GM19239 (cell line): Measurements from ENCODE around the gene VPS54.
"Not testable (repeated sequence)": the region's sequence is repeated elsewhere in the genome, so short reads cannot be mapped to it uniquely, and the experiment has no call there.

Source experiments
- DNase-seq: peaks from one replicate; pipeline ENCODE4 v3.0.0; 2011; ENCODE audit warnings: low spot score; ENCODE audit not compliant: insufficient read length
- FAIRE-seq: peaks from 2 replicates; lab custom pipeline; 2011; peaks lifted over from hg19 to GRCh38; lab: Jason Lieb, UNC

The VPS54 gene

DNA sequence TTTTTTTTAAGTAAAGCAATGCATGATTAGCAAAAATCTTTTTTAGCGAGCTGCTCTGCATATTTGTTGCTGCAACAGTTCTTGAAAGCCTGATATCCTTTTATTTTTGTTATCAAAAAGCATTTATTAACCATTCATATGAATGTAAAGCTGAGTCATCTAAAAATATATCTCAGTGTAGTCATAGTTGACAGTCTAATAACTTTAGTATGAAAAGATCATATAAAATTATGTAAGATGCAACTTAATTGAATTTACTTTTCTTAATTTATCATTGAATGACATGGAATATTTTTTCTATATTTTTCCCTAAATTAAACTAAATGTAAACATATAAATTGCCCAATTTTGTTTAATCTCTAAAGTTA, 169.0 kb downstream of the VPS54 start:
- FAIRE-seq (no peak), DNase-seq (no peak)

- FAIRE-seq (no peak), DNase-seq (no peak)
Measured at GRCh38 chr2:63849381-63850203, 169.6 kb downstream of the VPS54 start.

DNA sequence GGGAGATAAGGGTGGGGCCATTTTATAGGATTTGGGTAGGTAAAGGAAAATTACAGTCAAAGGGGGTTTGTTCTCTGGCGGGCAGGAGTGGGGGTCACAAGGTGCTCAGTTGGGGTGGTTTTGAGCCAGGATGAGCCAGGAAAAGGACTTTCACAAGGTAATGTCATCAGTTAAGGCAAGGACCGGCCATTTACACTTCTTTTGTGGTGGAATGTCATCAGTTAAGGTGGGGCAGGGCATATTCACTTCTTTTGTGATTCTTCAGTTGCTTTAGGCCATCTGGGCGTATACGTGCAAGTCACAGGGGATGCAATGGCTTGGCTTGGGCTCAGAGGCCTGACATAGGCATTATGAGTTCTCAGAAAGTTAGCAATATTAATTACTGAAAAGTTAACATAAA, 171.7 kb downstream of the VPS54 start:
- FAIRE-seq, DNase-seq: not testable (repeated sequence)

- no peak for FAIRE-seq
- no peak for DNase-seq
Measured at GRCh38 chr2:63846487-63846886, 172.7 kb downstream of the VPS54 start.

DNA sequence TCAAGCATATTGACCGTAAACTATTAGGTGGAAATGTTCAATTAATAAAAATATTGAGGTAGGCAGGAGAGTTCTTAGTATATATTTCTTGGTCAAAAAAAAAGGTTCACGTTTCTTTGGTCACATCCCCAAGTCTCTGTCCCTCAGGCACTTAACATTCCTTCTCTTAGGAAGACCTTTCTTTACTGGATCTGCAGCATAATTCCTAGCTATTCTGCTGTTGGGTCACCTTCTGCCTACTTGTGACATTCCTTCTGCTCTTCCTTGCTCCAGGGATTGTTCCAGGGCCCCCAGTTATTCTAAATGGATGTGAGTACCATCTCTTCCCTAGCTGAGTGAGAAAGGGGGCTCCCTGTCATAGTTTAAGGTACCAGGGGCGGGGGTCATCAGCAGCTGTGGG, 173.4 kb downstream of the VPS54 start:
- FAIRE-seq = no peak
- DNase-seq = no peak

DNA sequence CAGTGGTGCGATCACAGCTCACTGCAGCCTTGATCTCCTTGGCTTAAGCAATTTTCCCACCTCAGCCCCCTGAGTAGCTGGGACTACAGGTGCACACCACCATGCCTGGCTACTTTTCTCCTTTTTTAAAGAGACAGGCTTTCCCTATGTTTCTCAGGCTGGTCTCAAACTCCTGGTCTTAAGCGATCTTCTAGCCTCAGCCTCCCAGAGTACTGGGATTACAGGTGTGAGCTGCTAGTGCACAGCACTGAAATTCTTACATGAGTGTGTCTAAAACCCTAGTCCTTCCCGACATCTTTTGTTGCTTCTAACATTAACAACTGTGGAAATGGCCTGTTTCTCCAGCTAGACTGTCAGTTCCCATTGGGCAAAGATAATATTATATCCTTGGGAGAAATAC, 174.6 kb downstream of the VPS54 start:
- DNase-seq (no peak), FAIRE-seq (no peak)

DNA sequence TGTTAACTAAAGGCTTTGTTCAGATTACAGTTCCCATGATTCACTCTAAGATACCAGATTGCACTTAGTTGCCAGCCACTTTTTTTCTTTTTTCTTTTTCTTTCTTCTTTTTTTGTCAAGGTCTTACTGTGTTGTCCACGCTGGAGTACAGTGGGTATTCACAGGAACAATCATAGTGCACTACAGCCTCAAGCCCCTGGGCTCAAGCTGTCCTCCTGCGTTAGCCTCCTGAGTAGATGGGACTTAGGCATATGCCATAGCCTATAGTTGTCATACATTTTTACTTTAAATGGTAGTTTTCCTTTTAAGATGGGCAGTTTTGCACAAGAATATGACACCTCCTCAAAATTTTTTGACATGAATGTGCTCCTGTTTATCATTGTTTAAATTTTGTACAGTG, 175.4 kb downstream of the VPS54 start:
- FAIRE-seq (no peak), DNase-seq (no peak)

DNA sequence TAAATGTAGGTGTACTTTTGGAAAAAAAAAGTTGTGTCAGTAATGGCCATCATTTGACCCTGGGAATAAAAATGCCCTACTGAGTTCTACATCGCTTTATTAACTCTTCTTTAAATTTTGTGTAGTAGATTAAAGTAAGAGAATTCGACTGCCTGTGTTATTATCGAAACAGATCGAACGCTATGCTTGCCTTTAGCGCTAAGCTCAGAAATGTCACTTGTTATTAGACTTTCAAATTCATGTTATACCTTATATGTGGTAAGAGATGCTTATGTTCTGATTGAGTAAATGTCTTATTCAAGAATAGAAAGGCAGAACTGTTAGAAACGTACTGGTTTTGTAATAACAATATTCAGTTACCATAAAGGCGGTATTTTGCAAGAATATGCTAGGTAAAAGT, 176.1 kb downstream of the VPS54 start:
- DNase-seq = no peak
- FAIRE-seq = no peak

- peak; percentile 71 for FAIRE-seq
- no peak for DNase-seq
Measured at GRCh38 chr2:63842149-63843061, 176.8 kb downstream of the VPS54 start.
